Activated CD4-positive, alpha-beta memory T cell treated with anti-CD3 and anti-CD28 coated beads, Interleukin-2, amount 10 ng/mL, durations not matched to agents 7 days and 5 days (primary cell): ENCODE data around the gene SEC31A. TPM values are rescaled to one million over a fixed set of nuclear protein-coding genes. Genes with fewer than 3 reads are reported as not detected.

Experiments
- CTCF ChIA-PET: fragments of 350-600 bp; sonication (Branson Sonifier 250); formaldehyde crosslinking; loops from one replicate; lab custom pipeline; 2021; ENCODE audit warnings: antibody characterized with exemption, inconsistent platforms; lab: Charles Lee
- POLR2A ChIA-PET: fragments of 350-600 bp; sonication (Branson Sonifier 250); formaldehyde crosslinking; loops from one replicate; lab custom pipeline; 2021; ENCODE audit warnings: antibody characterized with exemption; lab: Charles Lee
- DNase-seq: peaks from one replicate; pipeline ENCODE4 v3.0.0-alpha.2; 2020
- H3K27ac Mint-ChIP-seq: one replicate; pipeline ENCODE4 v1.8.0; 2021; ENCODE audit warnings: mild to moderate bottlenecking, mixed read lengths
- H3K27me3 Mint-ChIP-seq: one replicate; pipeline ENCODE4 v1.8.0; 2021; ENCODE audit warnings: mixed read lengths
- H3K36me3 Mint-ChIP-seq: one replicate; pipeline ENCODE4 v1.8.0; 2021; ENCODE audit warnings: low read depth, mixed read lengths
- H3K4me1 Mint-ChIP-seq: one replicate; pipeline ENCODE4 v1.8.0; 2021; ENCODE audit warnings: mixed read lengths
- H3K4me3 Mint-ChIP-seq: one replicate; pipeline ENCODE4 v1.8.0; 2021; ENCODE audit warnings: mild to moderate bottlenecking, mixed read lengths
- H3K9me3 Mint-ChIP-seq: one replicate; pipeline ENCODE4 v1.8.0; 2021; ENCODE audit warnings: mixed read lengths
- total RNA-seq, 2 experiments: library from RNA; stranded (reverse); gene quantifications; one replicate each; pipeline ENCODE4 v1.2.3, GENCODE V29; 2021

The SEC31A gene
- total RNA-seq, 2 experiments from 2014 or later, result 102 to 108 TPM

- DNase-seq, result no peak
- ChIA-PET CTCF (interaction anchor here (1.0 to 1.8 kb wide), 2 partner anchors 51 to 370 kb away, joined by 3 to 5 read pairs; no protein-coding TSS in a partner anchor), POLR2A (interaction anchor here (1.3 to 5.6 kb wide), 4 partner anchors 11 to 531 kb away, joined by 3 to 33 read pairs (median 6); partner anchors contain the start of genes COPS4 and LIN54)
- peaks cover 17% of the 10 kb centered on the region for H3K27me3 Mint-ChIP-seq
- H3K36me3 Mint-ChIP-seq, result peaks cover 4% of the 10 kb centered on the region
- no peak overlapping the region for H3K27ac Mint-ChIP-seq
- no peaks in the 10 kb centered on the region for H3K9me3 Mint-ChIP-seq
- H3K4me3 Mint-ChIP-seq, result no peak overlapping the region
- H3K4me1 Mint-ChIP-seq, result peaks cover 22% of the 10 kb centered on the region
Observed at GRCh38 chr4:82903737-82904136, 12.8 kb upstream of the SEC31A start.

- peaks cover 37% of the 10 kb centered on the region for H3K4me1 Mint-ChIP-seq
Observed at GRCh38 chr4:82901183-82901718, 10.3 kb upstream of the SEC31A start.

GRCh38 chr4:82900411-82901182 lies 9.6 kb upstream of the SEC31A start, which contains the start of gene THAP9:
TSS of gene THAP9 (plus strand) at chr4:82900735. CDS start at chr4:82900803, 68 bp downstream.
- Mint-ChIP-seq H3K9me3 (no peaks in the 10 kb centered on the region), H3K36me3 (peaks cover 13% of the 10 kb centered on the region), H3K4me3 (no peak within 1 kb of the TSS), H3K27me3 (peaks cover 9% of the 10 kb centered on the region), H3K4me1 (peaks cover 37% of the 10 kb centered on the region), H3K27ac (no peak within 1 kb of the TSS)
- CTCF ChIA-PET, result interaction anchor here (0.6 to 3.6 kb wide), 12 partner anchors 9 to 469 kb away, joined by 3 to 22 read pairs (median 6); partner anchors contain the start of genes COPS4, COQ2 and LIN54
- DNase-seq, result peak; percentile 99
- POLR2A ChIA-PET, result interaction anchor here (0.9 to 3.6 kb wide), 17 partner anchors 10 to 555 kb away, joined by 3 to 58 read pairs (median 8); partner anchors contain the start of genes COPS4, COQ2, HELQ and LIN54

More at GRCh38 chr4:82901183-82901718, 10.3 kb upstream of the SEC31A start:
- Mint-ChIP-seq H3K27me3 (peaks cover 12% of the 10 kb centered on the region), H3K9me3 (no peaks in the 10 kb centered on the region), H3K4me3 (no peak overlapping the region), H3K36me3 (peaks cover 10% of the 10 kb centered on the region), H3K27ac (no peak overlapping the region)
- no peak for DNase-seq
- CTCF ChIA-PET, result interaction anchor here (0.6 to 3.6 kb wide), 7 partner anchors 9 to 112 kb away, joined by 3 to 22 read pairs (median 8); partner anchors contain the start of gene LIN54
- POLR2A ChIA-PET, result interaction anchor here (0.9 to 3.6 kb wide), 12 partner anchors 11 to 554 kb away, joined by 3 to 58 read pairs (median 8); partner anchors contain the start of genes COPS4, HELQ, LIN54 and MRPS18C

- peaks cover 15% of the 10 kb centered on the region for H3K36me3 Mint-ChIP-seq
- POLR2A ChIA-PET, result interaction anchor here (0.8 to 3.6 kb wide), 17 partner anchors 10 to 556 kb away, joined by 3 to 58 read pairs (median 8); partner anchors contain the start of genes COPS4, COQ2, HELQ and LIN54
- DNase-seq, result no peak
- no peaks in the 10 kb centered on the region for H3K9me3 Mint-ChIP-seq
- no peak overlapping the region for H3K27ac Mint-ChIP-seq
- peaks cover 7% of the 10 kb centered on the region for H3K27me3 Mint-ChIP-seq
- no peak overlapping the region for H3K4me3 Mint-ChIP-seq
- H3K4me1 Mint-ChIP-seq, result peaks cover 33% of the 10 kb centered on the region
- CTCF ChIA-PET, result interaction anchor here (0.7 to 3.6 kb wide), 12 partner anchors 8 to 468 kb away, joined by 3 to 22 read pairs (median 6); partner anchors contain the start of genes COPS4, COQ2 and LIN54
Observed at GRCh38 chr4:82900066-82900410, 9.1 kb upstream of the SEC31A start.

GRCh38 chr4:82899374-82900065 lies 8.6 kb upstream of the SEC31A start:
- no peak overlapping the region for H3K4me3 Mint-ChIP-seq
- H3K36me3 Mint-ChIP-seq, result peaks cover 20% of the 10 kb centered on the region
- ChIA-PET CTCF (interaction anchor here (0.7 to 3.6 kb wide), 13 partner anchors 8 to 468 kb away, joined by 3 to 22 read pairs (median 5); partner anchors contain the start of genes COPS4, COQ2 and LIN54), POLR2A (interaction anchor here (0.8 to 3.6 kb wide), 17 partner anchors 9 to 556 kb away, joined by 3 to 58 read pairs (median 8); partner anchors contain the start of genes COPS4, COQ2, HELQ and LIN54)
- H3K9me3 Mint-ChIP-seq, result no peaks in the 10 kb centered on the region
- no peak for DNase-seq
- H3K27ac Mint-ChIP-seq, result no peak overlapping the region
- peaks cover 4% of the 10 kb centered on the region for H3K27me3 Mint-ChIP-seq
- H3K4me1 Mint-ChIP-seq, result peaks cover 34% of the 10 kb centered on the region

GRCh38 chr4:82898322-82899243 lies 7.6 kb upstream of the SEC31A start:
- peaks cover 28% of the 10 kb centered on the region for H3K36me3 Mint-ChIP-seq

GRCh38 chr4:82896755-82897154 lies 5.8 kb upstream of the SEC31A start:
- Mint-ChIP-seq H3K36me3 (peaks cover 30% of the 10 kb centered on the region), H3K4me3 (no peak overlapping the region), H3K9me3 (no peaks in the 10 kb centered on the region), H3K27ac (no peak overlapping the region), H3K27me3 (no peaks in the 10 kb centered on the region), H3K4me1 (peaks cover 47% of the 10 kb centered on the region)
- ChIA-PET CTCF (interaction anchor here (1.4 kb wide), 1 partner anchor 44 kb away, joined by 4 read pairs; no protein-coding TSS in a partner anchor), POLR2A (interaction anchor here (1.7 kb wide), 1 partner anchor 31 kb away, joined by 4 read pairs; no protein-coding TSS in a partner anchor)
- no peak for DNase-seq

More at GRCh38 chr4:82898322-82899243, 7.6 kb upstream of the SEC31A start:
- CTCF ChIA-PET, result interaction anchor here (0.6 to 3.6 kb wide), 11 partner anchors 8 to 467 kb away, joined by 3 to 22 read pairs (median 4); partner anchors contain the start of genes COPS4, COQ2 and LIN54
- H3K9me3 Mint-ChIP-seq, result no peaks in the 10 kb centered on the region
- H3K4me1 Mint-ChIP-seq, result peaks cover 38% of the 10 kb centered on the region
- POLR2A ChIA-PET, result interaction anchor here (0.8 to 3.6 kb wide), 11 partner anchors 8 to 386 kb away, joined by 3 to 58 read pairs (median 9); partner anchors contain the start of genes COPS4, COQ2, LIN54 and SEC31A
- no peak overlapping the region for H3K27ac Mint-ChIP-seq
- H3K27me3 Mint-ChIP-seq, result peaks cover 1% of the 10 kb centered on the region
- no peak overlapping the region for H3K4me3 Mint-ChIP-seq
- DNase-seq, result no peak

GRCh38 chr4:82893942-82894341 lies 3.0 kb upstream of the SEC31A start:
- ChIA-PET POLR2A (no interaction called here), CTCF (no interaction called here)
- Mint-ChIP-seq H3K27ac (no peak overlapping the region), H3K36me3 (peaks cover 30% of the 10 kb centered on the region), H3K27me3 (no peaks in the 10 kb centered on the region), H3K9me3 (no peaks in the 10 kb centered on the region), H3K4me1 (peaks cover 58% of the 10 kb centered on the region), H3K4me3 (no peak overlapping the region)
- DNase-seq, result no peak

- Mint-ChIP-seq H3K9me3 (no peaks in the 10 kb centered on the region), H3K4me1 (peaks cover 51% of the 10 kb centered on the region), H3K36me3 (peaks cover 28% of the 10 kb centered on the region), H3K4me3 (peak overlapping the region; percentile 33), H3K27ac (peak overlapping the region; percentile 63), H3K27me3 (no peaks in the 10 kb centered on the region)
- ChIA-PET POLR2A (interaction anchor here (1.1 to 4.5 kb wide), 5 partner anchors 8 to 143 kb away, joined by 3 to 51 read pairs (median 8); partner anchors contain the start of genes COPS4 and THAP9), CTCF (interaction anchor here (0.8 to 1.0 kb wide), 3 partner anchors 8 to 38 kb away, joined by 4 to 7 read pairs (median 4); partner anchors contain the start of gene THAP9)
- no peak for DNase-seq
Observed at GRCh38 chr4:82892467-82892802, 1.5 kb upstream of the SEC31A start.

- ChIA-PET CTCF (interaction anchor here (0.7 to 1.0 kb wide), 4 partner anchors 8 to 219 kb away, joined by 3 to 7 read pairs (median 4); partner anchors contain the start of gene THAP9), POLR2A (interaction anchor here (1.1 to 4.5 kb wide), 6 partner anchors 8 to 143 kb away, joined by 3 to 51 read pairs (median 9); partner anchors contain the start of genes COPS4 and THAP9)
- H3K27ac Mint-ChIP-seq, result peak overlapping the region; percentile 88
- DNase-seq, result no peak
- H3K9me3 Mint-ChIP-seq, result no peaks in the 10 kb centered on the region
- H3K4me1 Mint-ChIP-seq, result peaks cover 53% of the 10 kb centered on the region
- no peaks in the 10 kb centered on the region for H3K27me3 Mint-ChIP-seq
- peak overlapping the region; percentile 83 for H3K4me3 Mint-ChIP-seq
- H3K36me3 Mint-ChIP-seq, result peaks cover 26% of the 10 kb centered on the region
Observed at GRCh38 chr4:82891707-82892466, 934 bp upstream of the SEC31A start.
